Loucy (cell line): ENCODE data around the gene KRT34.

Source experiments
- H2AFZ ChIP-seq: fragments of 200-600 bp; sonication (generic); 2 replicates; pipeline ENCODE4 v1.6.0; 2016; ENCODE audit warnings: antibody characterized with exemption, mild to moderate bottlenecking, low read length, moderate library complexity
- H3F3A ChIP-seq: fragments of 200-600 bp; 2 replicates; pipeline ENCODE4 v1.6.0; 2016; ENCODE audit warnings: antibody characterized with exemption, low read depth, mild to moderate bottlenecking
- H3K27me3 ChIP-seq: fragments of 200-600 bp; sonication (generic); 2 replicates; pipeline ENCODE4 v1.6.1; 2014; ENCODE audit warnings: low read length, mild to moderate bottlenecking; ENCODE audit not compliant: insufficient read depth, poor library complexity, severe bottlenecking
- H3K36me3 ChIP-seq: fragments of 200-600 bp; sonication (generic); 2 replicates; pipeline ENCODE4 v1.6.1; 2016; ENCODE audit warnings: low read length; ENCODE audit not compliant: insufficient read depth
- H3K4me1 ChIP-seq: fragments of 200-600 bp; sonication (generic); 2 replicates; pipeline ENCODE4 v1.5.1; 2014; ENCODE audit warnings: low read length, mild to moderate bottlenecking; ENCODE audit not compliant: insufficient read depth, poor library complexity, severe bottlenecking
- H3K4me2 ChIP-seq: fragments of 200-600 bp; sonication (generic); 2 replicates; pipeline ENCODE4 v1.6.0; 2014; ENCODE audit warnings: antibody characterized with exemption, low read length, low read depth, mild to moderate bottlenecking; ENCODE audit not compliant: poor library complexity, severe bottlenecking
- H3K4me3 ChIP-seq: fragments of 200-600 bp; sonication (generic); 2 replicates; pipeline ENCODE4 v1.5.1; 2014; ENCODE audit warnings: low read length, mild to moderate bottlenecking, mixed read lengths; ENCODE audit not compliant: poor library complexity, severe bottlenecking
- H3K79me2 ChIP-seq: fragments of 200-600 bp; sonication (generic); 2 replicates; pipeline ENCODE4 v1.6.1; 2014; ENCODE audit warnings: low read length; ENCODE audit not compliant: insufficient read depth
- H3K9ac ChIP-seq: fragments of 200-600 bp; sonication (generic); 2 replicates; pipeline ENCODE4 v1.6.0; 2014; ENCODE audit warnings: mild to moderate bottlenecking, low read depth, low read length, moderate library complexity; ENCODE audit not compliant: poor library complexity, severe bottlenecking
- H3K9me2 ChIP-seq: fragments of 200-600 bp; sonication (generic); replicated peaks from 2 replicates; pipeline ENCODE4 v1.6.1; 2016; ENCODE audit warnings: low read depth, low read length, mixed read lengths
- H3K9me3 ChIP-seq: fragments of 200-600 bp; sonication (generic); 2 replicates; pipeline ENCODE4 v1.6.1; 2014; ENCODE audit warnings: mild to moderate bottlenecking, antibody characterized with exemption, low read length, low read depth; ENCODE audit not compliant: insufficient read depth
- H4K20me1 ChIP-seq: fragments of 200-600 bp; sonication (generic); 2 replicates; pipeline ENCODE4 v1.6.0; 2014; ENCODE audit warnings: antibody characterized with exemption, low read length, mild to moderate bottlenecking; ENCODE audit not compliant: insufficient read depth, poor library complexity, severe bottlenecking
- EZH2phosphoT487 ChIP-seq: fragments of 200-600 bp; IDR thresholded peaks from 2 replicates; pipeline ENCODE4 v1.6.1; 2018; ENCODE audit warnings: antibody characterized with exemption, mild to moderate bottlenecking, moderate library complexity, borderline replicate concordance
- TF ChIP-seq, protein P1 (sequence below): fragments of 200-600 bp; sonication (generic); conservative IDR thresholded peaks from 2 replicates; pipeline ENCODE4 v1.5.1; 2014; ENCODE audit warnings: mild to moderate bottlenecking, antibody characterized with exemption, low read length

The KRT34 gene

DNA sequence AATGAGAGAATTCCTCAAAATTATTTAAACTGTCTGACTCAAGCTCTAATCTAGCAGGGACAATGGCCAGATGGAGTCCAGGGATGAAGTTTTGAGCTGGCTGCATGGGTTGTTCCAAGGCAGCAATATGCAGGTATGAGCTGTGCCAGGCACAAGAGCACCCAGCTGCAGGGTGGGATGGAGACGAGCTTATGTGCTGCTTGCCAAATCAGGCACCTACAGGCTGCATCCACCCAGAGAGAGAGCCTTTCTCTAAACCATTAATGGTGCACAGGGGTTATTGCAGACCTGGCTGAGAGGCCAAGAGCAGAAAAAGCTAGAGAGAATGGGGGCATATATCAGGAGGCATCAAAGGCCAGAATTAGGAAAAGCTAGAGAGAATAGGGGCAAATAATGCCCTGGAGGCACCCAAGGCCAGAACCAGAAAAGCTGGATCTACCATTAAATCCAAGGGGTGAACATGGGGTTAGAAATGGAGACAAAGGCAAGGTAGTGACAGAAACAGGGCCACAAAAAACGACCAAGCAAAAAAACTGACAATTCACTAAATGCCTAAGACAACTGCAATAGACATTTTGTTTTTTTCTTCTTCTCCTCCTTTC is 42.4 kb downstream of the KRT34 start:
- Histone ChIP-seq H3K4me1 (peaks cover 6% of the 10 kb centered on the region), H3K9ac (no peak overlapping the region), H3F3A (no peaks in the 10 kb centered on the region), H3K27me3 (no peaks in the 10 kb centered on the region), H3K36me3 (no peaks in the 10 kb centered on the region), H2AFZ (no peak overlapping the region), H3K79me2 (no peaks in the 10 kb centered on the region), H3K4me2 (no peak overlapping the region), H4K20me1 (no peaks in the 10 kb centered on the region), H3K4me3 (no peak overlapping the region), H3K9me3 (no peaks in the 10 kb centered on the region), H3K9me2 (no peaks in the 10 kb centered on the region)
- TF ChIP-seq, protein P1, sequence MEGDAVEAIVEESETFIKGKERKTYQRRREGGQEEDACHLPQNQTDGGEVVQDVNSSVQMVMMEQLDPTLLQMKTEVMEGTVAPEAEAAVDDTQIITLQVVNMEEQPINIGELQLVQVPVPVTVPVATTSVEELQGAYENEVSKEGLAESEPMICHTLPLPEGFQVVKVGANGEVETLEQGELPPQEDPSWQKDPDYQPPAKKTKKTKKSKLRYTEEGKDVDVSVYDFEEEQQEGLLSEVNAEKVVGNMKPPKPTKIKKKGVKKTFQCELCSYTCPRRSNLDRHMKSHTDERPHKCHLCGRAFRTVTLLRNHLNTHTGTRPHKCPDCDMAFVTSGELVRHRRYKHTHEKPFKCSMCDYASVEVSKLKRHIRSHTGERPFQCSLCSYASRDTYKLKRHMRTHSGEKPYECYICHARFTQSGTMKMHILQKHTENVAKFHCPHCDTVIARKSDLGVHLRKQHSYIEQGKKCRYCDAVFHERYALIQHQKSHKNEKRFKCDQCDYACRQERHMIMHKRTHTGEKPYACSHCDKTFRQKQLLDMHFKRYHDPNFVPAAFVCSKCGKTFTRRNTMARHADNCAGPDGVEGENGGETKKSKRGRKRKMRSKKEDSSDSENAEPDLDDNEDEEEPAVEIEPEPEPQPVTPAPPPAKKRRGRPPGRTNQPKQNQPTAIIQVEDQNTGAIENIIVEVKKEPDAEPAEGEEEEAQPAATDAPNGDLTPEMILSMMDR, result no peak
- TF ChIP-seq EZH2phosphoT487, result no peak

DNA sequence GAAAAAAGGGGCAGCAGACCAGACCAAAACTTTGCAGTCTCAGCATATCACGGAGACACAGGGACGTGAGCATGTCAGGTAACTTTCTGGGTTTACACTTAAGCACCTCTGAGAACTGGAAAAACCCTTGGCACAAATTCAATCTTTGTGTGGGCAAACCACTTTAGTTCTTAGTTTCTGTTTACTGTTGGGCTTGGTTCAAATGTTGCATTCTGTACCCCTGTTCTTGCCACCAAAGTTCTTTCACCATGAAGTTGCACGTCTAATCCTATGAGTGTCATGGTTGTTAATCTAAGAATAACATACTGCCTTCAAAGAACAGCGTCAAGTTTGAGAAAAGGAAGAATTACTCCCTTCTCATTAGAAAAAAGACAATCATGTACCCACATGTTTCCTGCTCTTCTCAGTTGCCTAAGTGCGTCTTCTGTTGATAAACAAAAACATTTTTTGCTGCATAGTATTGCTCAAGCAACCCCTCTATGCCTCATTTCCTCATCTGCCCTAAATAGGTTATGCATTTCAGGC is 43.1 kb downstream of the KRT34 start:
- TF ChIP-seq, protein P1, result no peak
- TF ChIP-seq EZH2phosphoT487, result no peak
- H3K79me2 ChIP-seq, result no peaks in the 10 kb centered on the region
- no peaks in the 10 kb centered on the region for H3K9me3 ChIP-seq
- H3K27me3 ChIP-seq, result no peaks in the 10 kb centered on the region
- H3K9ac ChIP-seq, result no peak overlapping the region
- H2AFZ ChIP-seq, result no peak overlapping the region
- H3K4me1 ChIP-seq, result peaks cover 6% of the 10 kb centered on the region
- no peaks in the 10 kb centered on the region for H4K20me1 ChIP-seq
- H3F3A ChIP-seq, result no peaks in the 10 kb centered on the region
- H3K4me3 ChIP-seq, result no peak overlapping the region
- no peak overlapping the region for H3K4me2 ChIP-seq
- H3K9me2 ChIP-seq, result no peaks in the 10 kb centered on the region
- H3K36me3 ChIP-seq, result no peaks in the 10 kb centered on the region

DNA sequence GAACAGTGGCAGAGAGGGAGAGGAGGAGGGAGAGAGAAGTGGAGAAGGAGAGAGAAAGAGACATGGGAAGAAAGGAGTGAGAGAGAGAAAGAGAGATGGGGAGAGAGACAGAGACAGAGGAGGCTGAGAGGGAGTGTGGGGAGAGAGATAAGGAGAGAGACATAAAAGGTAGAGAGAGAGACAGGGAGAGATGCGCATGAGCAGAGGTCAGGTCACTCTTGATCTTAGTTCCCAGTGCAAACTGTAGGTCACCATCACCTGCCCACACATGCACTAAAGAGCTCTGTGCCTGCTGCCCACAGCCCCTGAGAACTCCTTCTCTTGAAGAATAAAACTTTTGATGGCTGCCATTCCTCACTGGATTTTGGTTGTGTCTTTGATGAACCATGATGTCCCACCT is 46.4 kb downstream of the KRT34 start:
- no peaks in the 10 kb centered on the region for H3K9me3 ChIP-seq
- peaks cover 4% of the 10 kb centered on the region for H3K4me1 ChIP-seq
- H4K20me1 ChIP-seq, result no peaks in the 10 kb centered on the region
- TF ChIP-seq, protein P1, result no peak
- no peak for TF ChIP-seq EZH2phosphoT487
- H3F3A ChIP-seq, result no peaks in the 10 kb centered on the region
- no peak overlapping the region for H3K4me3 ChIP-seq
- H3K9ac ChIP-seq, result no peak overlapping the region
- H3K36me3 ChIP-seq, result no peaks in the 10 kb centered on the region
- H3K4me2 ChIP-seq, result no peak overlapping the region
- H3K27me3 ChIP-seq, result no peaks in the 10 kb centered on the region
- H2AFZ ChIP-seq, result no peak overlapping the region
- no peaks in the 10 kb centered on the region for H3K9me2 ChIP-seq
- no peaks in the 10 kb centered on the region for H3K79me2 ChIP-seq
